ENCODE results near the gene PDE6A. TPM values are rescaled to one million over a fixed set of nuclear protein-coding genes. Genes with fewer than 3 reads are reported as not detected.
A peak's percentile ranks its signal among the peaks of the same experiment; 100 is the strongest.

PDE6A gene
- total RNA-seq, 1 experiment from 2014 or later: not detected

DNA sequence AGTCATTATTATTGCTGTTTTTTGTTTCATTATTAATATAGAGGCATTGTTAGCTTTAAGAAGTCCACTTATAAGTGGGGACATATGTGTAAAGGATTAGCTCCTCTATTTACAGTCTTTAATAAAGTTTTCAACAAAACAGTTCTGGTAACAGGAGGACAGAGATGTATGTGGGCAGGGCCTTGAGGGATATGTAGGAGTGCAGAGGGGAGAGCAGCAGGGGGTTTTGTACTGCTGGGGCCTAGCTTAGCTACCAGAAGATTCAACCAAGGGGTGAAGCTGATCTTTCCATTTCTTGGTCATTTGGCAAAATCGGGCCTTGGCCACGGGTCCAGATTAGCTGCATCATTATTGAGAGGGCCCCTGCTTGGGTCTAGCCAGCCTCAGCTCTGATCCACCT lies 124.6 kb downstream of the PDE6A start:
- Histone ChIP-seq H2BK15ac (ENCODE audit: low read depth, low read length) (no peak overlapping the region), H2AFZ (ENCODE audit: low read length) (no peak overlapping the region), H3K79me1 (ENCODE audit: insufficient read depth, low read depth, low read length, poor library complexity, severe bottlenecking) (no peaks in the 10 kb centered on the region), H3K23me2 (ENCODE audit: insufficient read length, low read depth, low read length, poor library complexity, severe bottlenecking) (no peaks in the 10 kb centered on the region), H3K14ac (ENCODE audit: insufficient read depth, low read length) (no peak overlapping the region), H4K91ac (ENCODE audit: insufficient read length, low read depth, low read length) (no peak overlapping the region), H3K4ac (ENCODE audit: low read depth, low read length) (no peak overlapping the region), H3K27ac (ENCODE audit: insufficient read length, low read depth, low read length) (no peak overlapping the region), H3K18ac (ENCODE audit: insufficient read length, low read depth, low read length) (no peak overlapping the region), H3K56ac (ENCODE audit: insufficient read length, low read depth, low read length) (no peak overlapping the region), H2BK120ac (ENCODE audit: low read depth, low read length, poor library complexity, severe bottlenecking) (no peak overlapping the region), H2BK20ac (ENCODE audit: low read depth, low read length, poor library complexity, severe bottlenecking) (no peak overlapping the region), H3K23ac (ENCODE audit: insufficient read length, low read depth, low read length) (no peak overlapping the region), H2AK5ac (ENCODE audit: insufficient read length, low read length) (no peak overlapping the region), H3K4me1 (ENCODE audit: insufficient read depth, low read length) (no peaks in the 10 kb centered on the region; the same call in 1 of the 2 replicates), H4K8ac (replicated peaks; ENCODE audit: insufficient read length, low read depth, low read length) (no peak overlapping the region), H4K20me1 (ENCODE audit: control insufficient read depth, insufficient read depth, insufficient read length) (peaks cover 3% of the 10 kb centered on the region), H4K5ac (ENCODE audit: insufficient read length, low read depth, low read length) (no peak overlapping the region), H3K27me3 (ENCODE audit: insufficient read depth, low read length) (no peaks in the 10 kb centered on the region), H3K4me2 (ENCODE audit: insufficient read depth, insufficient read length, low read length) (no peak overlapping the region), H3K79me2 (ENCODE audit: insufficient read depth, low read length) (no peaks in the 10 kb centered on the region), H3K9ac (ENCODE audit: extremely low read depth, insufficient read length, low read length) (no peak overlapping the region), H2BK5ac (ENCODE audit: insufficient read length, low read length) (no peak overlapping the region), H3T11ph (ENCODE audit: low read length) (no peak overlapping the region), H2BK12ac (ENCODE audit: insufficient read length, low read depth, low read length) (no peak overlapping the region), H3K9me3 (ENCODE audit: control insufficient read depth, low read depth, low read length) (no peaks in the 10 kb centered on the region)
- Mint-ChIP-seq H3K4me1 (peaks cover 18 to 28% of the 10 kb centered on the region in 2 experiments), H3K4me3 (no peak overlapping the region), H3K36me3 (ENCODE audit: insufficient read depth in 1 of 3, low read depth in 3 of 3) (peaks cover 0 to 2% (median 0%) of the 10 kb centered on the region in 3 experiments; a peak in 4 of 7 replicates), H3K9me3 (no peaks in the 10 kb centered on the region), H3K27ac (peak overlapping the region in 1 of 3 experiments; percentile 77; a peak in 1 of 7 replicates), H3K27me3 (ENCODE audit: low read depth) (no peaks in the 10 kb centered on the region; the same call in 1 of the 2 replicates)
- DNase-seq: no peak
- no CpG with 5 or more reads among the region's 2 CpGs for WGBS (ENCODE audit: extremely low coverage, insufficient read length, low lambda C conversion rate)
- TF ChIP-seq, protein P1, sequence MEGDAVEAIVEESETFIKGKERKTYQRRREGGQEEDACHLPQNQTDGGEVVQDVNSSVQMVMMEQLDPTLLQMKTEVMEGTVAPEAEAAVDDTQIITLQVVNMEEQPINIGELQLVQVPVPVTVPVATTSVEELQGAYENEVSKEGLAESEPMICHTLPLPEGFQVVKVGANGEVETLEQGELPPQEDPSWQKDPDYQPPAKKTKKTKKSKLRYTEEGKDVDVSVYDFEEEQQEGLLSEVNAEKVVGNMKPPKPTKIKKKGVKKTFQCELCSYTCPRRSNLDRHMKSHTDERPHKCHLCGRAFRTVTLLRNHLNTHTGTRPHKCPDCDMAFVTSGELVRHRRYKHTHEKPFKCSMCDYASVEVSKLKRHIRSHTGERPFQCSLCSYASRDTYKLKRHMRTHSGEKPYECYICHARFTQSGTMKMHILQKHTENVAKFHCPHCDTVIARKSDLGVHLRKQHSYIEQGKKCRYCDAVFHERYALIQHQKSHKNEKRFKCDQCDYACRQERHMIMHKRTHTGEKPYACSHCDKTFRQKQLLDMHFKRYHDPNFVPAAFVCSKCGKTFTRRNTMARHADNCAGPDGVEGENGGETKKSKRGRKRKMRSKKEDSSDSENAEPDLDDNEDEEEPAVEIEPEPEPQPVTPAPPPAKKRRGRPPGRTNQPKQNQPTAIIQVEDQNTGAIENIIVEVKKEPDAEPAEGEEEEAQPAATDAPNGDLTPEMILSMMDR (conservative IDR thresholded peaks at IDR 0.05): no peak
